BLaER1 (cell line): Measurements from ENCODE around the gene RBM39.
A peak's percentile ranks its signal among the peaks of the same experiment; 100 is the strongest.
"Not testable (repeated sequence)": the region's sequence is repeated elsewhere in the genome, so short reads cannot be mapped to it uniquely, and the experiment has no call there.

ENCODE experiments used
- H3K27ac ChIP-seq: shearing (Covaris generic); formaldehyde crosslinking; 2 replicates; pipeline ENCODE4 v1.8.1; 2022
- H3K27me3 ChIP-seq: shearing (Covaris generic); formaldehyde crosslinking; 2 replicates; pipeline ENCODE4 v1.8.1; 2022
- H3K36me3 ChIP-seq: shearing (Covaris generic); formaldehyde crosslinking; 2 replicates; pipeline ENCODE4 v1.8.1; 2022
- H3K4me1 ChIP-seq: shearing (Covaris generic); formaldehyde crosslinking; 2 replicates; pipeline ENCODE4 v1.8.1; 2022
- H3K4me2 ChIP-seq: shearing (Covaris generic); formaldehyde crosslinking; 2 replicates; pipeline ENCODE4 v1.8.1; 2022
- H3K4me3 ChIP-seq: shearing (Covaris generic); formaldehyde crosslinking; 2 replicates; pipeline ENCODE4 v1.8.1; 2022
- H3K9ac ChIP-seq: shearing (Covaris generic); formaldehyde crosslinking; 2 replicates; pipeline ENCODE4 v1.8.1; 2022
- H3K9me3 ChIP-seq: shearing (Covaris generic); formaldehyde crosslinking; 2 replicates; pipeline ENCODE4 v1.8.1; 2022
- H4K20me1 ChIP-seq: shearing (Covaris generic); formaldehyde crosslinking; 2 replicates; pipeline ENCODE4 v1.8.1; 2022
- Cebpa-rat ChIP-seq: shearing (Covaris generic); IDR thresholded peaks from 2 replicates; pipeline ENCODE4 v1.8.1; 2022

RBM39 gene

GRCh38 chr20:35699127-35699956 is 42.7 kb downstream of the RBM39 start, which contains the start of the genes NFS1 and ROMO1:
Gene NFS1, minus strand, starts transcription at chr20:35699352. Its CDS starts 64 bp downstream, at chr20:35699288.
Gene ROMO1, plus strand, starts transcription at chr20:35699405. Its CDS starts 228 bp downstream, at chr20:35699633.
- H3K9me3 ChIP-seq = no peaks in the 10 kb centered on the region
- no peak for TF ChIP-seq Cebpa-rat
- peaks cover 30% of the 10 kb centered on the region for H3K4me1 ChIP-seq
- no peaks in the 10 kb centered on the region for H3K27me3 ChIP-seq
- peak within 1 kb of the TSS; percentile 94 for H3K27ac ChIP-seq
- H3K4me2 ChIP-seq = peak within 1 kb of the TSS; percentile 95
- peak within 1 kb of the TSS; percentile 95 for H3K4me3 ChIP-seq
- peaks cover 54% of the 10 kb centered on the region for H3K36me3 ChIP-seq
- peaks cover 50% of the 10 kb centered on the region for H4K20me1 ChIP-seq
- peak within 1 kb of the TSS; percentile 96 for H3K9ac ChIP-seq

- Histone ChIP-seq H3K27ac (peak overlapping the region; percentile 94), H3K4me3 (peak overlapping the region; percentile 95), H3K4me2 (peak overlapping the region; percentile 95), H3K9ac (peak overlapping the region; percentile 96), H3K9me3 (no peaks in the 10 kb centered on the region), H4K20me1 (peaks cover 42% of the 10 kb centered on the region), H3K36me3 (peaks cover 54% of the 10 kb centered on the region), H3K4me1 (peaks cover 30% of the 10 kb centered on the region), H3K27me3 (no peaks in the 10 kb centered on the region)
- TF ChIP-seq Cebpa-rat = no peak
These were observed 43.5 kb downstream of the RBM39 start for GRCh38 chr20:35698298-35699126.

GRCh38 chr20:35697696-35698297 is 44.3 kb downstream of the RBM39 start:
- no peak for TF ChIP-seq Cebpa-rat
- peak overlapping the region; percentile 95 for H3K4me3 ChIP-seq
- no peaks in the 10 kb centered on the region for H3K9me3 ChIP-seq
- H4K20me1 ChIP-seq = peaks cover 35% of the 10 kb centered on the region
- no peaks in the 10 kb centered on the region for H3K27me3 ChIP-seq
- peak overlapping the region; percentile 95 for H3K4me2 ChIP-seq
- H3K27ac ChIP-seq = peak overlapping the region; percentile 94; the same call in 1 of the 2 replicates
- H3K36me3 ChIP-seq = peaks cover 54% of the 10 kb centered on the region
- H3K9ac ChIP-seq = peak overlapping the region; percentile 96
- H3K4me1 ChIP-seq = peaks cover 30% of the 10 kb centered on the region

GRCh38 chr20:35695978-35696377 is 46.1 kb downstream of the RBM39 start:
- H4K20me1 ChIP-seq = peaks cover 16% of the 10 kb centered on the region
- peaks cover 52% of the 10 kb centered on the region for H3K36me3 ChIP-seq
- H3K27me3 ChIP-seq = no peaks in the 10 kb centered on the region
- no peak overlapping the region for H3K4me2 ChIP-seq
- H3K4me1 ChIP-seq = peaks cover 28% of the 10 kb centered on the region
- no peak for TF ChIP-seq Cebpa-rat
- H3K9ac ChIP-seq = no peak overlapping the region
- no peak overlapping the region for H3K27ac ChIP-seq
- no peak overlapping the region for H3K4me3 ChIP-seq
- H3K9me3 ChIP-seq = no peaks in the 10 kb centered on the region

GRCh38 chr20:35695245-35695749 is 46.8 kb downstream of the RBM39 start:
- Histone ChIP-seq H3K36me3 (peaks cover 57% of the 10 kb centered on the region), H3K27ac (no peak overlapping the region), H3K9me3 (no peaks in the 10 kb centered on the region), H3K4me3 (no peak overlapping the region), H3K4me1 (peaks cover 21% of the 10 kb centered on the region), H3K27me3 (no peaks in the 10 kb centered on the region), H3K4me2 (no peak overlapping the region), H4K20me1 (peaks cover 10% of the 10 kb centered on the region), H3K9ac (no peak overlapping the region)
- no peak for TF ChIP-seq Cebpa-rat

GRCh38 chr20:35690265-35690664 is 51.8 kb downstream of the RBM39 start:
- Histone ChIP-seq H3K4me1 (peaks cover 17% of the 10 kb centered on the region), H3K4me3 (no peak overlapping the region), H3K9me3 (peaks cover 18% of the 10 kb centered on the region), H3K27me3 (no peaks in the 10 kb centered on the region), H4K20me1 (no peaks in the 10 kb centered on the region), H3K27ac (no peak overlapping the region), H3K9ac (no peak overlapping the region), H3K36me3 (peaks cover 83% of the 10 kb centered on the region), H3K4me2 (no peak overlapping the region)
- no peak for TF ChIP-seq Cebpa-rat

GRCh38 chr20:35686872-35687271 is 55.2 kb downstream of the RBM39 start:
- peak overlapping the region; percentile 47 for H3K4me2 ChIP-seq
- H3K9ac ChIP-seq, H3K27me3 ChIP-seq, H4K20me1 ChIP-seq: not testable (repeated sequence)
- peaks cover 75% of the 10 kb centered on the region for H3K36me3 ChIP-seq
- H3K9me3 ChIP-seq = peaks cover 18% of the 10 kb centered on the region
- 0 out of 2 replicates have a peak overlapping the region, but pooled peaks have one; percentile 18 for H3K4me3 ChIP-seq
- H3K4me1 ChIP-seq = peaks cover 17% of the 10 kb centered on the region
- peak overlapping the region; percentile 54 for H3K27ac ChIP-seq

GRCh38 chr20:35685368-35685767 is 56.7 kb downstream of the RBM39 start:
- Histone ChIP-seq H3K9me3 (peaks cover 18% of the 10 kb centered on the region), H3K36me3 (peaks cover 62% of the 10 kb centered on the region), H3K4me1 (peaks cover 28% of the 10 kb centered on the region)
- H3K4me3 ChIP-seq, H3K27me3 ChIP-seq, H3K4me2 ChIP-seq, H4K20me1 ChIP-seq, H3K27ac ChIP-seq, H3K9ac ChIP-seq: not testable (repeated sequence)

GRCh38 chr20:35681960-35682359 is 60.1 kb downstream of the RBM39 start:
- TF ChIP-seq Cebpa-rat = no peak
- Histone ChIP-seq H3K4me2 (no peak overlapping the region), H3K9ac (no peak overlapping the region), H3K4me3 (no peak overlapping the region), H3K27ac (no peak overlapping the region), H3K36me3 (peaks cover 50% of the 10 kb centered on the region), H3K4me1 (peaks cover 25% of the 10 kb centered on the region), H3K9me3 (peaks cover 2% of the 10 kb centered on the region), H3K27me3 (no peaks in the 10 kb centered on the region), H4K20me1 (no peaks in the 10 kb centered on the region)
